MM.1S (cell line): Measurements from ENCODE around the gene CIRBP.

Experiments
- CTCF ChIP-seq: fragments of 300-600 bp; sonication (generic); IDR thresholded peaks from 2 replicates; pipeline ENCODE4 v1.5.1; 2016; ENCODE audit warnings: antibody characterized with exemption, low read length, mixed read lengths
- EZH2 ChIP-seq: fragments of 300-600 bp; sonication (generic); optimal IDR thresholded peaks from 2 replicates; pipeline ENCODE3; 2017; ENCODE audit warnings: low read depth, mild to moderate bottlenecking, antibody characterized with exemption, low read length, mixed read lengths

GRCh38 chr19:1257475-1258162 lies 11.5 kb upstream of the CIRBP start:
- TF ChIP-seq CTCF (no peak), EZH2 (no peak)
